Activated CD8-positive, alpha-beta memory T cell treated with anti-CD3 and anti-CD28 coated beads for 1 hour (primary cell): ENCODE measurements around the gene NAA80.

Experiments
- DNase-seq, 2 donors: peaks; one replicate each; pipeline ENCODE4 v3.0.0-alpha.2; 2020; ENCODE audit warnings: low read depth in 1 of 2; ENCODE audit errors: extremely low read depth in 1 of 2

The NAA80 gene

DNA sequence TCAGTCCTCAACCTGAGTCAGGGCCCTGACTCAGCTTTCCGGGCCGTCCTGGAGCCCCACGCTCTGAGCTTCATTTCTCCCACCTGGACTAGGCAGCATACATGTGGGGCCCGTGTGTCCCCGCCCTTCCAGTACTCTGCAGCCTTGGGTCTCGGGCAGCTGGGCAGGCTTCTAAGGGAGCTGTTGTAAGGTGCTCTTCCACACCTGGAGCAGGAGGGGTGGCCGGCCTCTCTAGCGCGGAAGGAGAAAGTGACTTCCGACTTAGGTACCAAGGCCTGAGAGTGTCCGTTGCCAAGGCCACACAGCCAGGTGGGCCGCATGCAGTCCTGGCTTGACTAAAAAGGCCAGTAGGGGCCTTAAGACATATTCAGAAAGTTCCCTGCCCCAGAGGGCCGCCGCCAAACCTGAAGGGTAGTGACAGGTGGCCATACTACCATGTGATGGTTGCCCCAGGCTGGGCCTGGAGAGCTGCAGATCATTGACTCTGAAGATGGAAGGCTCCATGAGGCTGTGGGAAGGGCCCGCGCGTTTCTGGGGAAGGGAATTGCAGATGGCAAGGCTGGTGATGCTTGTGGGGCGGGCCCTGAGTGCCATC, 39.7 kb downstream of the NAA80 start:
- no peak for DNase-seq

GRCh38 chr3:50258979-50259378, 40.2 kb downstream of the NAA80 start:
- DNase-seq = no peak

GRCh38 chr3:50258029-50258680, 41.0 kb downstream of the NAA80 start:
- DNase-seq = no peak

- DNase-seq = no peak
These were observed 42.0 kb downstream of the NAA80 start for GRCh38 chr3:50256978-50257890.

DNA sequence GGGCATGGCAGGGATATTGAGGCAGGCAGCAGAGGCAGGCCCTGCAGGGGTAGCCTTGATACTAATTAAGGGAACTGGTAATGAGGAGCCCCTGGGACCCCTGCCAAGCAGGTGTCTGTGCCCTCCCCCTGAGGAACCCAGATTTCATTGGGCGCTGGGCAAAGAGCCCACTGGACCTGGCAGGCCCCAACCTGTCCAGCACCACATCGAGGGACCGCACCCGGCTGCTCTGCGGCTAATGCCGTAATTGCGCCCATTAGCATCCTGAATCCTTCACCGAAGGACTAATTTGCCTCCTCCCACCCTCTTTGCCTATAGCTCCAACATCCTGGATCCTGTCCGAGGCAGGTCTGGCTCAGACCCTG, 44.0 kb downstream of the NAA80 start:
- DNase-seq = no peak

DNA sequence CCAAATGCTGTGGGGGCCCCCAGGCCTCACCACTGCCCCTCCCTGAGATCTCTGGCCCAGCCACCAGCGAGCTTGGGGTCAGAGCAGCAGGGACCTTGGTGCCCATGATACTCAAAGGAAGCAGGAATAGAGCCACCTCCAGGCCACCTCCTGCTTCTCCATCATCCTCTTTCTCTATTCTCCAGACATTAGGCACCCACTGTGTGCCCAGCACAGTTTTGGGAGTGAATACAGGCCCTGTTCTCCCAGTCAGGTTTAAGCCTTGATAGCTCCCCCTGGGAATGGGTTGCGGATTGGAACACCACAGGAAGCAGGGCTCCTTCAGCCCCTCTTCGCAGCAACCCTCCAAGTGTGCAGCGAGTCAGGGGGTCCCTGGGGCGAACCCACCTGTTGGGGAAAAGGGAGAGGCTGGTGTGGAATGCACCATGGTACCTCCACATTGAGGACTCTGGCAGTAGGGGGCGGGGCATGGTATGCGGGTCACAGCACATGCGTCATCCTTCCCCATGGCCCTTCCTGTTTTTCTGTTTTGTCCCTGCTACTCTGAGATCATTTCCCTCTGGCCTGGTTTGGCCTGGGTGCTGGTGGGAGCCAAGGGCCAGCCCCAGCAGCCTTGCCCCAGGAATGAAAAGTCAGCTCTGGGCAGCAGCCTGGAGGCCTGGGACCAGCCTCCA, 44.5 kb downstream of the NAA80 start:
- no peak for DNase-seq

- no peak for DNase-seq
These were observed 48.0 kb downstream of the NAA80 start for GRCh38 chr3:50251220-50251619.

DNA sequence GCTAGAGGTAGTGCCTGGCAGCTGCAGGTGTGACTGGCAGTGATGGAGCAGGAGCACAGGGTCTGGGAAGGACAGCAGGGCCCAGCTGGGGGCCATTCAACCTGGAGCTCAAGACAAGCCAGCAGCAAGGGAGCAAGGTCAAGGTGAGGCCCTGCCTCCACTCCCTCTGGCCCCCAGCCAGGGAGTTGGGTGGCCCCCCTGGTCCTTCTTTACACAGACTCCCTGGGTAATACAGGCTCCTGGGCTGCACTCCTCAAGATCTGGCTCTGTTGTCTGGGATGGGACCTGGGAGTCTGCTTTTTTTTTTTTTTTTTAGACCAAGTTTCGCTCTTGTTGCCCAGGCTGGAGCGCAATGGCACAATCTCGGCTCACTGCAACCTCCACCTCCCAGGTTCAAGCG, 48.7 kb downstream of the NAA80 start:
- DNase-seq = no peak

DNA sequence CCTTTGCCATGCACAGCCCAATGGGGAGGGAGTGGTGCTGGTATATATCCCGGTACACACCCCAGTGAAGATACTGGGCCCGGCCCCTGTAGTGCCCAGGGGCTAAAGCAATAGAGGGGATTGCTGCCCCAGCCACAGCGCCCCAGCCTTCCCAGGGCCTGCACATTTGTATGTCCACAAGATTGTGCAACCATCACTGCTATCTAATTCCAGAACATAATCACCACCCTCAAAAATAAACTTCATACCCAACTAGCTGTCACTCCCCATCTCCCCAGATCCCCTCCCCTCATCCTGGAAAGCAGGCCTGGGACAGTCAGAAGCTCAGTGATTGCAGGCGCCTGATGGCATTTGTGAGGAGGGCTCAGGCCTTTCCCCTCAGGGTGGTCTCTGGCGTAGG, 49.7 kb downstream of the NAA80 start:
- DNase-seq = no peak

DNA sequence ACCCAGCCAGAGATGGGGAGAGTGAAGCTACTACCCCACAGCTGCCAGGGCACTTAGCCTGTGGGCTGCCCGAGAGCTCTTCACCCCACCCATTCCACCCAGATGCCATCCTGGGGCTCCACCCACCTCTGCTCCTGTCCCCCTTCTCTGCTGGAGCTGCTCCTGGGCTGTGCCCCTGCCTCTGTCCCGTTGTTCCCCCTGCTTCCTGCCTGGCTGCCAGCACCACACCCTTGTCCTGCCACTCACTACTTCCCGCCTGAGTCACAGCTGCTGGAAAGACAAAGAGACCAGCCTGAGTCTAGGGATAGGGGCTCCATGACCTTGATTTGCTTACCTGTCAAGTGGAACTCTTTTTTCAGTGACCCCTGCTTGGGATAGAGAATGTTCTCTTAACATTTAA, 50.8 kb downstream of the NAA80 start:
- no peak for DNase-seq

- DNase-seq = peak; percentile 59 to 60
These were observed 52.7 kb downstream of the NAA80 start for GRCh38 chr3:50246517-50246954.
